Neuronal stem cell (in vitro differentiated cells): ENCODE data around the gene DDA1.

ENCODE experiments used
- DNase-seq: peaks from one replicate; pipeline ENCODE4 v3.0.0-alpha.2; 2013; ENCODE audit warnings: low spot score
- H2AFZ ChIP-seq: one replicate; pipeline ENCODE4 v1.6.1; 2013; ENCODE audit warnings: mild to moderate bottlenecking, low read length, inconsistent platforms
- H2AK5ac ChIP-seq: 2 replicates; pipeline ENCODE4 v1.6.1; 2013; ENCODE audit warnings: low read depth, mild to moderate bottlenecking, inconsistent platforms, low read length, moderate library complexity, mixed read lengths
- H2BK120ac ChIP-seq: 2 replicates; pipeline ENCODE4 v1.6.1; 2013; ENCODE audit warnings: low read depth, mild to moderate bottlenecking, inconsistent platforms, low read length, moderate library complexity, mixed read lengths
- H2BK12ac ChIP-seq: one replicate; pipeline ENCODE4 v1.6.1; 2013; ENCODE audit warnings: low read length, inconsistent platforms
- H2BK15ac ChIP-seq: 2 replicates; pipeline ENCODE4 v1.6.1; 2013; ENCODE audit warnings: mild to moderate bottlenecking, low read length, inconsistent platforms, mixed read lengths
- H2BK5ac ChIP-seq: one replicate; pipeline ENCODE4 v1.6.1; 2013; ENCODE audit warnings: inconsistent platforms, mild to moderate bottlenecking, low read length, moderate library complexity
- H3K14ac ChIP-seq: one replicate; pipeline ENCODE4 v1.6.1; 2013; ENCODE audit warnings: low read length, inconsistent platforms
- H3K18ac ChIP-seq: 2 replicates; pipeline ENCODE4 v1.6.1; 2013; ENCODE audit warnings: low read length, inconsistent platforms
- H3K23ac ChIP-seq: 2 replicates; pipeline ENCODE4 v1.6.1; 2013; ENCODE audit warnings: low read depth, mild to moderate bottlenecking, mixed read lengths, low read length, inconsistent platforms; ENCODE audit not compliant: poor library complexity
- H3K27ac ChIP-seq: replicated peaks from 3 replicates; pipeline ENCODE4 v1.5.1; 2013; ENCODE audit warnings: low read length, inconsistent platforms
- H3K27me3 ChIP-seq, 3 experiments: 2 replicates each; pipeline ENCODE4 v1.6.1; 2013; ENCODE audit warnings: low read length in 3 of 3, mild to moderate bottlenecking in 2 of 3, inconsistent platforms in 1 of 3, low read depth in 1 of 3, mixed read lengths in 1 of 3, moderate library complexity in 1 of 3; ENCODE audit not compliant: control insufficient read depth in 3 of 3, insufficient read depth in 3 of 3
- H3K36me3 ChIP-seq, 2 donors: replicated peaks in 1 of 2; 2 replicates each; pipeline ENCODE4 v1.6.1; 2013; ENCODE audit warnings: low read length in 2 of 2; ENCODE audit not compliant: control insufficient read depth in 2 of 2, insufficient read depth in 2 of 2
- H3K4ac ChIP-seq: 2 replicates; pipeline ENCODE4 v1.6.1; 2013; ENCODE audit warnings: inconsistent platforms, mild to moderate bottlenecking, low read length, moderate library complexity
- H3K4me1 ChIP-seq, 2 donors: 1 replicate in 1 of 2; 2 replicates in 1 of 2; pipeline ENCODE4 v1.6.1; 2013; ENCODE audit warnings: low read length in 2 of 2, low read depth in 1 of 2; ENCODE audit not compliant: control insufficient read depth in 2 of 2, insufficient read depth in 1 of 2
- H3K4me2 ChIP-seq: one replicate; pipeline ENCODE4 v1.6.1; 2013; ENCODE audit warnings: mild to moderate bottlenecking, low read length, inconsistent platforms; ENCODE audit not compliant: insufficient read depth, poor library complexity, severe bottlenecking
- H3K4me3 ChIP-seq, 2 donors: 2 replicates each; pipeline ENCODE4 v1.5.1; 2013; ENCODE audit warnings: low read length in 2 of 2, mild to moderate bottlenecking in 2 of 2, inconsistent platforms in 1 of 2, moderate library complexity in 1 of 2
- H3K79me1 ChIP-seq: one replicate; pipeline ENCODE4 v1.6.1; 2013; ENCODE audit warnings: low read depth, mild to moderate bottlenecking, inconsistent platforms, low read length, moderate library complexity
- H3K9ac ChIP-seq: one replicate; pipeline ENCODE4 v1.6.1; 2013; ENCODE audit warnings: mild to moderate bottlenecking, low read depth, low read length, inconsistent platforms; ENCODE audit not compliant: poor library complexity
- H3K9me3 ChIP-seq, 2 donors: replicated peaks in 1 of 2; 2 replicates each; pipeline versions ENCODE3 to v1.6.1; 2013; ENCODE audit warnings: low read length in 2 of 2, mild to moderate bottlenecking in 2 of 2, inconsistent platforms in 1 of 2, low read depth in 1 of 2, mixed read lengths in 1 of 2, moderate library complexity in 1 of 2; ENCODE audit not compliant: control insufficient read depth in 2 of 2, insufficient read depth in 1 of 2
- H4K8ac ChIP-seq: one replicate; pipeline ENCODE4 v1.6.1; 2013; ENCODE audit warnings: low read depth, mild to moderate bottlenecking, inconsistent platforms, low read length, moderate library complexity
- H4K91ac ChIP-seq: one replicate; pipeline ENCODE4 v1.6.1; 2013; ENCODE audit warnings: low read length, low read depth, mild to moderate bottlenecking, inconsistent platforms; ENCODE audit not compliant: poor library complexity
- WGBS, 2 donors: extraction: QIAGEN DNeasy Blood & Tissue Kit; methylation state at CpG; one replicate each; pipeline ENCODE4 v1.1.7; 2013; ENCODE audit warnings: missing lambda C conversion rate in 2 of 2, mixed read lengths in 1 of 2; ENCODE audit not compliant: insufficient read length in 2 of 2, insufficient replicate concordance in 1 of 2; ENCODE audit errors: extremely low coverage in 2 of 2; 5-methylcytosine and 5-hydroxymethylcytosine counted together

DDA1 gene

GRCh38 chr19:17302391-17303166, 6.8 kb upstream of the DDA1 start:
- Histone ChIP-seq H4K91ac (no peak overlapping the region), H3K4me3 (peak overlapping the region; percentile 60 to 83), H3K9me3 (peaks cover 2 to 6% of the 10 kb centered on the region in 2 donors), H3K4me1 (peaks cover 11 to 14% of the 10 kb centered on the region in 2 donors), H3K79me1 (peaks cover 7% of the 10 kb centered on the region), H4K8ac (no peak overlapping the region), H2AFZ (peak overlapping the region; percentile 87), H2BK15ac (peak overlapping the region; percentile 86), H2AK5ac (peak overlapping the region; percentile 97), H3K14ac (peak overlapping the region; percentile 63), H3K36me3 (peaks cover 4 to 17% of the 10 kb centered on the region in 2 donors), H3K4ac (no peak overlapping the region), H3K27me3 (no peaks in the 10 kb centered on the region), H2BK120ac (peak overlapping the region; percentile 65), H3K18ac (peak overlapping the region; percentile 98), H3K23ac (peak overlapping the region; percentile 48), H3K4me2 (peak overlapping the region; percentile 94), H2BK5ac (peak overlapping the region; percentile 98), H3K9ac (peak overlapping the region; percentile 89), H3K27ac (no peak overlapping the region), H2BK12ac (no peak overlapping the region)
- DNase-seq, result no peak
- WGBS, 2 donors, result no CpG with 5 or more reads among the region's 29 CpGs

- Histone ChIP-seq H3K27me3 (no peaks in the 10 kb centered on the region), H3K18ac (peak within 1 kb of the TSS; percentile 98), H2BK15ac (peak within 1 kb of the TSS; percentile 86), H3K36me3 (peaks cover 2 to 13% of the 10 kb centered on the region in 2 donors), H4K8ac (no peak within 1 kb of the TSS), H3K27ac (no peak within 1 kb of the TSS), H3K79me1 (peaks cover 4% of the 10 kb centered on the region), H3K4me1 (peaks cover 11 to 14% of the 10 kb centered on the region in 2 donors), H2BK120ac (peak within 1 kb of the TSS; percentile 65), H2BK5ac (peak within 1 kb of the TSS; percentile 98), H3K4ac (no peak within 1 kb of the TSS), H3K9me3 (peaks cover 0 to 2% of the 10 kb centered on the region in 2 donors), H4K91ac (no peak within 1 kb of the TSS), H2AK5ac (peak within 1 kb of the TSS; percentile 97), H3K4me3 (peak within 1 kb of the TSS; percentile 60 to 83), H3K9ac (peak within 1 kb of the TSS; percentile 89), H3K14ac (peak within 1 kb of the TSS; percentile 63), H3K4me2 (peak within 1 kb of the TSS; percentile 94), H3K23ac (peak within 1 kb of the TSS; percentile 48), H2BK12ac (no peak within 1 kb of the TSS), H2AFZ (peak within 1 kb of the TSS; percentile 87)
- peak; percentile 96 for DNase-seq
- no CpG with 5 or more reads among the region's 52 CpGs for WGBS, 2 donors
Measured at GRCh38 chr19:17303167-17303939, 6.0 kb upstream of the DDA1 start, which contains the start of gene ABHD8. TSS of gene ABHD8 (minus strand) at chr19:17303425. CDS start at chr19:17301616, 1,809 bp downstream.

GRCh38 chr19:17303940-17304267, 5.5 kb upstream of the DDA1 start:
- H3K79me1 ChIP-seq, result peaks cover 4% of the 10 kb centered on the region
- H3K4ac ChIP-seq, result no peak overlapping the region
- no peak overlapping the region for H3K18ac ChIP-seq
- no peaks in the 10 kb centered on the region for H3K27me3 ChIP-seq
- H3K9ac ChIP-seq, result no peak overlapping the region
- H3K4me2 ChIP-seq, result peak overlapping the region; percentile 48
- no peak overlapping the region for H2AK5ac ChIP-seq
- no peak overlapping the region for H4K8ac ChIP-seq
- peaks cover 11 to 14% of the 10 kb centered on the region in 2 donors for H3K4me1 ChIP-seq
- H4K91ac ChIP-seq, result no peak overlapping the region
- H2BK12ac ChIP-seq, result no peak overlapping the region
- no peaks in the 10 kb centered on the region for H3K9me3 ChIP-seq
- peak overlapping the region in 1 of 2 donors; percentile 60 for H3K4me3 ChIP-seq
- no peak for DNase-seq
- no peak overlapping the region for H3K27ac ChIP-seq
- H2BK120ac ChIP-seq, result no peak overlapping the region
- H2BK5ac ChIP-seq, result no peak overlapping the region
- H2AFZ ChIP-seq, result peak overlapping the region; percentile 87
- H3K23ac ChIP-seq, result no peak overlapping the region
- H3K14ac ChIP-seq, result no peak overlapping the region
- WGBS, 2 donors, result no CpG with 5 or more reads among the region's 12 CpGs
- H2BK15ac ChIP-seq, result no peak overlapping the region
- peaks cover 2 to 8% of the 10 kb centered on the region in 2 donors for H3K36me3 ChIP-seq
